Activated naive CD4-positive, alpha-beta T cell treated with anti-CD3 and anti-CD28 coated beads, Interleukin-2, amount 50 U/mL, for 72 hours (primary cell): ENCODE measurements around the gene ENAH. TPM values are rescaled to one million over a fixed set of nuclear protein-coding genes. Genes with fewer than 3 reads are reported as not detected.
"Not testable (repeated sequence)": the region's sequence is repeated elsewhere in the genome, so short reads cannot be mapped to it uniquely, and the experiment has no call there.

Source experiments
- ATAC-seq, 2 donors: fragments of 150-1000 bp; cut with Tn5 transposase; 2 replicates each; pipeline ENCODE4 v1.10.0; 2021; ENCODE audit warnings: mild to moderate bottlenecking in 2 of 2, moderate library complexity in 2 of 2
- DNase-seq, 2 donors: peaks; one replicate each; pipeline ENCODE4 v3.0.0; 2021 to 2022; ENCODE audit warnings: low spot score in 2 of 2
- H3K27ac Mint-ChIP-seq, 2 donors: one replicate each; pipeline ENCODE4 v1.8.0; 2022; ENCODE audit warnings: mild to moderate bottlenecking in 2 of 2, mixed read lengths in 2 of 2
- H3K36me3 Mint-ChIP-seq, 2 donors: one replicate each; pipeline ENCODE4 v1.8.0; 2022; ENCODE audit warnings: mixed read lengths in 2 of 2
- H3K9me3 Mint-ChIP-seq, 2 donors: one replicate each; pipeline ENCODE4 v1.8.0; 2022; ENCODE audit warnings: mixed read lengths in 2 of 2
- total RNA-seq, 2 donors: library from RNA; stranded (reverse); gene quantifications; one replicate each; pipeline ENCODE4 v1.2.3, GENCODE V29; 2022

Gene ENAH
- total RNA-seq, 2 donors from 2014 or later, result 0.09 to 0.89 TPM

GRCh38 chr1:225631021-225631663 is 21.8 kb downstream of the ENAH start:
- no peaks in the 10 kb centered on the region for H3K36me3 Mint-ChIP-seq
- no peaks in the 10 kb centered on the region for H3K9me3 Mint-ChIP-seq
- H3K27ac Mint-ChIP-seq, result no peak overlapping the region
- DNase-seq (no peak), ATAC-seq (no peak)

GRCh38 chr1:225629483-225629882 is 23.4 kb downstream of the ENAH start:
- ATAC-seq (no peak), DNase-seq (no peak)
- Mint-ChIP-seq H3K9me3 (no peaks in the 10 kb centered on the region), H3K27ac (no peak overlapping the region), H3K36me3 (no peaks in the 10 kb centered on the region)

- ATAC-seq, H3K9me3 Mint-ChIP-seq, DNase-seq, H3K36me3 Mint-ChIP-seq, H3K27ac Mint-ChIP-seq: not testable (repeated sequence)
Observed at GRCh38 chr1:225628794-225629193, 24.1 kb downstream of the ENAH start.

- H3K36me3 Mint-ChIP-seq, result no peaks in the 10 kb centered on the region
- no peak for DNase-seq
- no peak for ATAC-seq
Observed at GRCh38 chr1:225627304-225627947, 25.5 kb downstream of the ENAH start.

GRCh38 chr1:225626698-225627097 is 26.2 kb downstream of the ENAH start:
- DNase-seq, result no peak
- Mint-ChIP-seq H3K27ac (no peak overlapping the region), H3K36me3 (no peaks in the 10 kb centered on the region), H3K9me3 (no peaks in the 10 kb centered on the region)
- ATAC-seq, result no peak

More at GRCh38 chr1:225627304-225627947, 25.5 kb downstream of the ENAH start:
- H3K9me3 Mint-ChIP-seq, result no peaks in the 10 kb centered on the region
- H3K27ac Mint-ChIP-seq, result no peak overlapping the region

- no peak for DNase-seq
Observed at GRCh38 chr1:225617956-225618355, 35.0 kb downstream of the ENAH start.

GRCh38 chr1:225617479-225617878 is 35.4 kb downstream of the ENAH start:
- Mint-ChIP-seq H3K36me3 (no peaks in the 10 kb centered on the region), H3K27ac (no peak overlapping the region), H3K9me3 (no peaks in the 10 kb centered on the region)
- DNase-seq (no peak), ATAC-seq (no peak)

More at GRCh38 chr1:225617956-225618355, 35.0 kb downstream of the ENAH start:
- Mint-ChIP-seq H3K9me3 (no peaks in the 10 kb centered on the region), H3K27ac (no peak overlapping the region), H3K36me3 (no peaks in the 10 kb centered on the region)
- no peak for ATAC-seq

- not testable (repeated sequence) for ATAC-seq, H3K27ac Mint-ChIP-seq, DNase-seq, H3K9me3 Mint-ChIP-seq, H3K36me3 Mint-ChIP-seq
Observed at GRCh38 chr1:225615403-225615790, 37.5 kb downstream of the ENAH start.

- no peak for ATAC-seq
- Mint-ChIP-seq H3K27ac (no peak overlapping the region), H3K36me3 (no peaks in the 10 kb centered on the region), H3K9me3 (no peaks in the 10 kb centered on the region)
- no peak for DNase-seq
Observed at GRCh38 chr1:225613006-225613405, 39.9 kb downstream of the ENAH start.

- DNase-seq (no peak), ATAC-seq (no peak)
- Mint-ChIP-seq H3K36me3 (no peaks in the 10 kb centered on the region), H3K27ac (no peak overlapping the region), H3K9me3 (no peaks in the 10 kb centered on the region)
Observed at GRCh38 chr1:225612287-225612686, 40.6 kb downstream of the ENAH start.

- ATAC-seq (no peak), DNase-seq (no peak)
- Mint-ChIP-seq H3K27ac (no peak overlapping the region), H3K36me3 (no peaks in the 10 kb centered on the region), H3K9me3 (no peaks in the 10 kb centered on the region)
Observed at GRCh38 chr1:225611537-225612223, 41.2 kb downstream of the ENAH start.

- Mint-ChIP-seq H3K36me3 (no peaks in the 10 kb centered on the region), H3K27ac (no peak overlapping the region), H3K9me3 (no peaks in the 10 kb centered on the region)
- DNase-seq (no peak), ATAC-seq (no peak)
Observed at GRCh38 chr1:225610539-225610938, 42.4 kb downstream of the ENAH start.

GRCh38 chr1:225608014-225608796 is 44.7 kb downstream of the ENAH start:
- Mint-ChIP-seq H3K36me3 (no peaks in the 10 kb centered on the region), H3K27ac (no peak overlapping the region), H3K9me3 (no peaks in the 10 kb centered on the region)
- ATAC-seq (no peak), DNase-seq (no peak)

- ATAC-seq (no peak), DNase-seq (no peak)
- Mint-ChIP-seq H3K27ac (no peak overlapping the region), H3K9me3 (no peaks in the 10 kb centered on the region), H3K36me3 (no peaks in the 10 kb centered on the region)
Observed at GRCh38 chr1:225607355-225607754, 45.6 kb downstream of the ENAH start.

- Mint-ChIP-seq H3K36me3 (peaks cover 0 to 5% of the 10 kb centered on the region in 2 donors), H3K9me3 (peaks cover 5 to 8% of the 10 kb centered on the region in 2 donors), H3K27ac (no peak overlapping the region)
- ATAC-seq (peak in 1 of 2 donors; percentile 38), DNase-seq (no peak)
Observed at GRCh38 chr1:225603538-225604354, 49.2 kb downstream of the ENAH start.

GRCh38 chr1:225602590-225603206 is 50.2 kb downstream of the ENAH start:
- Mint-ChIP-seq H3K36me3 (peaks cover 0 to 6% of the 10 kb centered on the region in 2 donors), H3K27ac (no peak overlapping the region), H3K9me3 (peaks cover 5 to 8% of the 10 kb centered on the region in 2 donors)
- no peak for ATAC-seq
- no peak for DNase-seq
